Hematopoietic multipotent progenitor cell treated with erythropoietin and hydrocortisone succinate and interleukin-3 and kit ligand, for 8 days (in vitro differentiated cells): ENCODE results near the gene RBPJ.

Experiments
- DNase-seq: peaks from one replicate; pipeline ENCODE4 v3.0.0-alpha.2; 2015

The RBPJ gene

DNA sequence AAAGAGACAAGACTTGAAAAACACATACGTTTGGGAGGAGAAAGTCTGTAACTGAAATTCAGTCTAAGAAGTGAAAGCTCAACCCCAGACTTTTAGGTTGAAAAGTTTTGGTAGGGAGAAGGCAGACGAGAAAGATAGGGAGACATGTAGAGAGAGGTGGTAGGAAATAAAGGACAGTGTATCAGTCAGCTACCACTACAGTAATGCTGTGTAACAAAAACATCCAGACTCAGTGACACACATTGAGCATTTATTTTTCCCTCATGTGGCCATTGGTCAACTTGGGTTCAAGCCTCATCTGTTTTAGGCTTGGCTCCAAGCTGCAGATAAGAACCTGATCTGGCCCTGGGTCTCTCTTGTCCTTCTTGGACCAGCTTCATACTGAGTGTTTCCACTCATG, 142.6 kb downstream of the RBPJ start:
- DNase-seq, result no peak

DNA sequence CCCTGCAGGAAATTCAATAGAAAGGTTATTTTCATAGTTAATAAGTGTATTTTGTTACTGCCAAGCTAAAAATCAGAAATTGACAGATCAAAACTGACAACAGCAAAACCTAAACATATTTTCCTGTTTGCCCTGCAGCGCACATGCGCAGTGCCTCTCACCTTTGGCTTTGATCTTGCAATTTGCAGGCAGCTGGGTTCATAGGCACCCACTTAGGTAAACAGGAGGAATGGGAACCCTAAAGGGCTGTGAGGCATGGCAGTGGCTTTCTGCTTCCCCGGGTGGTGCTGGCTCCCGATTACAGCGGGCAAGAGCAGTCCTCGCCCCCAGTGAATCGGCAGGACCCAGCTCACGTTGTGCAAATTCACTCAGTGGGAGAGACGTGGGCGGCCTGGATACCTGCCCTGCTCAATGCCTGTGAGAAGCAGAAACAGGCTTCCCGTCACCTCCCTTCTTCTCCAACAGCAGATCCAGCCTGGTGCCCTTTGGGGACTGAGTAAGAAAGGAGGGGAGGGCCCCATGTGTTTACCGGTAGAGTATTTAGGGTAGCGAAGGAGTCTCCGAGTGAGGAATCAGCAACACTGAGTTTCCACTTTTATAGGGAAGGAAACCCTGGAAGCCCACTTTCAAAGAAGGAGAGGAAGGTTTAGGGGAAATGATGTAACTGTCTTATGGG, 143.7 kb downstream of the RBPJ start:
- DNase-seq, result no peak

DNA sequence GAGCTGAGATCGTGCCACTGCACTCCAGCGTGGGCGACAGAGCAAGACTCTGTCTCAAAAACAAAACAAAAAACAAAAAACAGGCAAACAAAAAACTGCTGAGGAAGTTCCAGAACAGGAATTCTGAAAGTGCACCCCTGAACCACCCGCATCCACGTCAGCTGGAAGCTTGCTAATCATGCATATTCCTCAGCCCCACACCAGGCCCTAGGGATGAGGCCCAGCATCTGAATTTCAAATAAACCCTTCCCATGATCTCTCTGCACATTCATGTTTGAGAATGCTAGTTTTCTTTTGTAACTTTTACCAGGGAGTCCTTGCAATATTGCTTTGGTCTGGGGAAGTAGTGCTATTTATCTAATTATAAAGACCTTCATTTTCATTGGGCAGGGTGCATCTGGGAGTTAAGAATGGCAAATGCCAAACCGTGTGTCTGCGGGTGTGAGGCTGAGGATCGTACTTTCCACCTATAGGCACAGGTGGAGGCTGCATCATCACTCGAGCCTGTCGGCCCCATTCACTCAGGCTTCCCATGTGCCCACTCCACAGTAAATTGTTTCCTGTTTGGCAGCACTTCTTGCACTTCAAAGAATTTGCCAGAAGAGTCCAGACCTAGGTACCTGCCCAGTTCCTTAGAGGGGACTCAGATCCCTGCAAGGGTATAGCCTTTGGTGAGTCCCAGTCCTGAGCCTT, 145.9 kb downstream of the RBPJ start:
- no peak for DNase-seq

DNA sequence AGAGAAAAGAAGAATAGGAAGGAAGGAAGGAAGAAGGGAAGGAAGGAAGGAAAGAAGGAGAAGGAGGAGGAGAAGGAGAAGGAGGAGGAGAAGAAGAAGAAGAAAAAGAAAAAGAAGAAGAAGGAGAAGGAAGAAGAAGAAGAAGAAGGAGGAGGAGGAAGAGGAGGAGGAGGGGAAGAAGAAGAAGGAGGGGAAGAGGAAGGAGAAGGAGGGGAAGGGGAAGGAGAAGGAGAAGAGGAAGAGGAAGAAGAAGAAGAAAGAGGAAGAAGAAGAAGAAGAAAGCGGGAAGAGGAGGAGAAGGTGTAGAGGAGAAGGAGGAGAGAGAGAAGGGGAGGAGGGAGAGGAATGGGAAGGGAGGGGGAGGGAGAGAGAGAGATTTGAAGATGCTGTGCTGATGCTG, 146.9 kb downstream of the RBPJ start:
- DNase-seq, result no peak

DNA sequence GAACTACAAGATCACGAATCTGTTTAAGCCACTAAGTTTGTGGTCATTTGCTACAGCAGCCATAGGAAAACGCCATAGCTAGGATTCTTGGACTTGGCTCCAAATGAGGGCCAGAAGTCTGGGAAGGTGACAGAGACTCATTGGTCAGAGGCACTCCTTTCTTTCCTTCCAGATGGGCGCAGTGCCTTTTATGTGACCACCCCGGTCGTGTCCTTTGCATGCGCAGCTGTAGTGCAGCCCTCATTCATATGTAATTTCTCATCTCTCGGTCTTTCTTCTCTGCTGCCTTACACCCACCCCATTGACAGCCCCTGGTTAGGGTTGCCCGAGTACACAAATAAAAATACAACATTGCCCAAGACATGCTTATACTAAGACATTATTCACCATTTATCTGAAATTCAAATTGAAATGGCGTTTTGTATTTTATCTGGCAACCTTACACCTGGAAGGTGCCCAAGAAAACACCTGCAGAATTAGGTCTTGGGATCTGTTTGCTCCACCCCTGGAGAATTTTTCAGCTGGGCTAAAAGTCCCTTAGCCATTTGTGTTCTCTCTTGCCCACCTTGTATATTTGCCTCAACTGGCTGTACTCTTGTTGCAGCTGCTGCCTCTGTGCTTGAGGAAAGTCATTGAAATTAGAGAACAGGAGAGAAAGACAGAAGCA, 147.6 kb downstream of the RBPJ start:
- DNase-seq, result no peak

DNA sequence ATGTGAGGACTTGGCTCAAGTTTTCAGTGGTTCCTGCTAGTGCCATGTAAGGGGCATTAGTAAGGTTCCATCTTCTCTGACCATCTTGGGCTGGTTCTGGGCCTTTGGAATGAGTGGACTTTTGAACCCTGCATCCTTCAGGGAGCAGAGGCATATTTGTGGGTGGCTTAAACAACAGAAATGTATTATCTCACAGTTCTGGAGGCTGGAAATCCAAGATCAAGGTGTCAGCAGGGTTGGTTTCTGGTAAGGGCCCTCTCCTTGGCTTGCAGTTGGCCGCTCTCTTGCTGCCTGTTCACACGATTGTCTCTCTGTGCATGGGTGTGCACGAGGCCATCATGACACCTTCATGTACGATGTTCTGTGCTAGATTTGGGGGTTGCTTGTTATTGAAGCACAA, 148.2 kb downstream of the RBPJ start:
- DNase-seq, result no peak

DNA sequence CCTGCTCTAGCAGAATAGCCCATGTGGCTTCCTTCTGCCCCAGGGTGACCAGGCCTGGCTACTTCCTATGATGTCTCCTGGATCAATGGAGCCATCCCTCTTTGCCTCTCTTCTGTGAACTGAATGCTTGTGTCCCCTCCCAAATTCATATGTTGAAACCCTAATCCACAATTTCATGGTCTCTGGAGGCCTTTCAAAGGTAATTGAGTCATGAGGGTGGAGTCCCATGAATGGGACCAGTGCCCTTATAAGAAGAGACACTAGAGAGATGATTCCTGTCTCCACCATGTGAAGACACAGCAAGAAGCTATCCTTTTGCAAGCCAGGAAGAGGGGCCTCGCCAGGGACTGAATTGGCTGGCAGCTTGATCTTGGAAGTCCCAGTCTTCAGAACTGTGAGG, 151.1 kb downstream of the RBPJ start:
- no peak for DNase-seq

DNA sequence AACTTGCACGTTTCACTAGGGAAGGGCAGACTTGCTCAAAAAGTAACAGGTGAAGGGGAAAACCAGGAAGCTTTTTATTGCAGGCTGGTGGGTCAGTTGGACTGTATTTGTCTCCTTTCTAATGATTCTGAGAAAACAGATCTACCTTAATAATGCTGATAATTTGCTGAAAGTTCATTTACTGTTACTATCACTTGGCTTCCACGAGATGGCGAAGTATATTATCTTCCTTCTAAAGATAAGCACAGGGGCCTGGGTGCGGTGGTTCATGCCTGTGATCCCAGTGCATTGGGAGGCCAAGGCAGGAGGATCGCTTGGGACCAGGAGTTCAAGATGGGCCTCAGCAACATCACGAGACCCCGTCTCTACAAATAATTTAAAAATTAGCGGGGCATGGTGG, 153.1 kb downstream of the RBPJ start:
- DNase-seq, result no peak

DNA sequence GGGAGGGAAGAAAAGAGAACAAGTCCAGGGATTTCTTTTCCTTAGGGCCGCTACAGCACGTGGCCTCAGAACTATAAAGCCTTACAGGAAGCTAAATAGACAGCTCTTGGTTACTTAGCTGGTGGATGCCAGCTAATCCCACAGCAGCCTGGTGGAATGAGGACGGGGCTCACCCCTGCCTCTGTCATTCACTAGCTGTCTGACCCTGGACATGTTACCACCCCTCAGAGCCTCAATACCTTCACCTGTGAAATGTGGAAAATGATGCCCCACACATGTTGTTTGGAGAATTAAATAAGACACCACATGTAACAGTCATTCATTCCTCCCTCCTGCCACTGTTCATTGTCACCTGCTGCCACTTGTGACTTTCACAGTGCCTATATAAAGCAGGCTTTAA, 153.7 kb downstream of the RBPJ start:
- no peak for DNase-seq

DNA sequence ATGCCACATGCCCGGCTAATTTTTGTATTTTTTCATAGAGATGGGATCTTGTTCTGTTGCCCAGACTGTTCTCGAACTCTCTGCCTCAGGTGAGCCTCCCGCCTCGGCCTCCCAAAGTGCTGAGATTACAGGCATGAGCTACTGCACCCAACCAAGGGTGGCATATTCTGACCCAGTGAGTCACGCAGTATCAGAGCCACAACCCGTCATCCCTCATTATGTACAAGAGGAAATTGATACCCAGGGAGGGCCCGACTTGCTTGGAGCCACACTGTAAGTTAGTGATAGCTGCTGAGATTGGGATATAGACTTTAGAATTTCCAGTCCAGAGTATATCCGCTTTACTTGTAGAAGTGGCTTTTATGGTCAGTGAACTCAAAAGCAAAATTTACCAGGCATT, 154.9 kb downstream of the RBPJ start:
- no peak for DNase-seq

DNA sequence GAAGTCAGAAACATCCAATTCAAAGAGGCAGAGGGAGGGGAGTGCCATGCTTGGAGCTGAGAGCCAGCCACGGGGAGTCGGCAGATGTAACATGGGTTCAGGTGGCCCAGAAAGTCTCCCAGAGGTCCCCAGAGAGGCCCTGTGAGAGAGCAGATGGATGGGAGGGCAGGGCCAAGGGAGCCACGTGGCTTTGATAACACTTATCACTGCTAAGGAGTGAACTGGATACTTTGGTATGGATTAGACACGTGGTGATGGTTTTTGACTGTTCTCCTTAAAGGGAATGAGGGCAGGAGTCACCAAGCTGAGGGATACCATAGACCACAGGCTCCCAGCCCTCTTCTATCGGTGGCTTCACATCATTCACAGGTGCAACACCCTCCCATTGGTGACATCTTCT, 155.7 kb downstream of the RBPJ start:
- DNase-seq, result no peak

DNA sequence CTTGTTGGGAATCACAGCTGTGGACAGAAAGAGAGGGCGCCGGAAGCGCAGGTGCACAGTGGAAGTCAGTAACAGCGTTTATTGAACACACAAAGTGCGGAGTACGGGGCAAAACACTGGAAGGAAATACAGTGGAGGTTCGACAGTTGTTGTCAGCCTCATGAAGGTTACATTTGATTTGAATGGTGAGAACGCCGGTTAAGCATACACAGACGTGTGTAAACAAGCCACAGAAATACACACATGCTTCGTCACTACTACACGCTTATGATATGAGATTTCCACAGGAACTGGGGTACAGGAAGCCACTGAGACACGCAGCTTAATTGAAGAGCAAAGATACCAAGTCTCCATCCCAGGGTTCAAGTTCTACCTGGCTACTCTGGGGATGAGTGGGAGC, 157.5 kb downstream of the RBPJ start:
- no peak for DNase-seq

DNA sequence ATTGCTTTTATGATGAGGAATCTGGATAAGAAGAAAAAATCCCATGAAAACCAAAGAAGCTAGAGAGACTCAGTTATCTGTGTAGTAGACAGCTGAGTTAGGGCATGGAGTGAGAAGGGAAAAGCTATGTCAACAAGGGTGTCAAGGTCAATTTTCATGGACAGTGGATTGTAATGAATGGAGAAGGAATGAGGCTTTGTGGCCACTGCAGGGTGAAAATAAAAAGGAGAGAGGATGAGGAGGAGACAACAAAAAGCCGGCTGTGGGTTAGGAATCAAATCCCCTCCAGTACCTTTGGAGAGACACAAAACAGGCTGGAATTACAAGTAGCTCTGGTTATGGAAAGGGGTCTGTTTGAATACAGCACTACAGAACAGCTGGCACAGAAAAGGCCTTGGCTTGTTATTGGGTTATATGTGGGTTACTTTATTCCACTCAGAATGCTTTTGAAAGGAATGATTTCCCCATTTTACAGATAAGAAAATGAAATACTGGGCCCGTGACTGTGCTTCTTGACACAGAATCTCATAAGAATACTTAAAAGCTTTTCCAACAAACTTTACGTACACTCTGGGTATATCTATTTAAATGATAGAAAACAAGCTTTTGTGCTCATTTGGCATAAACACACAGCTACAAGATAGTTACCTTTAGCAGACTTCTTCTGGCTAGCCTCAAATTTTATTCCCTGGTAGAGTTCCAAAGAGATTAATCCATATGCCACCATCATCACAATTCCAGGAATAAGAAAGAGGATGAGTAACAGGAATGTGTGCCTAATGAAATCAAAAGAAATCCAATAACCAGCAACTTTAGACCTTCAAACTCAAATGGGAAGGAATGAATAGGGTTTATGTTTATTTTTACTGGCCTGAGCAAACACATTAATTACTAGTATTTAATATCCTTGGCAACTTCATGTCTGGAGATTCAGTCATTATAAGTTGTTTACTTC, 162.0 kb downstream of the RBPJ start:
- no peak for DNase-seq

DNA sequence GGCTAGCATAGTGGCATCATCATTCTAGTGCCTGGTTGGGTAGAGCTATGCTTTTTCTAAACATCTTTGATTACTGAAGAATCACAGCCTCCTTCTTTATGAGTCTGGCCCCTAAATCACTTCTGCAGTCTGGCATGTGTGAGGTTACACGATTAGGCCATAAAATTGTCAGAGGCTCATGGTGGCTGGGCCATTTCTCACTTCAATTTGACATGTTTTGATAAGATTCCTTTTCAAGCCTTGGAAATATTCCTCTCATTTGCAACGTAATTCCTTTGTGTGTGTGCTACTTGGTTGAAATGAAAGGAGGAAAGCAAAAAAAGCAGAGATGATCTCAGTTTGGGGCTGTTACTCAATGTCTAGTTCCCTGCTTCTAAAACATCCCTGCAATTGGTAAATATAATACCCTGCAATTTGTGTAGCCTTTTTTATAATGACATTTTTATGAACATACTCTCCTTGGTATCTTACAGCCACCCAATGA, 163.3 kb downstream of the RBPJ start:
- DNase-seq, result no peak

DNA sequence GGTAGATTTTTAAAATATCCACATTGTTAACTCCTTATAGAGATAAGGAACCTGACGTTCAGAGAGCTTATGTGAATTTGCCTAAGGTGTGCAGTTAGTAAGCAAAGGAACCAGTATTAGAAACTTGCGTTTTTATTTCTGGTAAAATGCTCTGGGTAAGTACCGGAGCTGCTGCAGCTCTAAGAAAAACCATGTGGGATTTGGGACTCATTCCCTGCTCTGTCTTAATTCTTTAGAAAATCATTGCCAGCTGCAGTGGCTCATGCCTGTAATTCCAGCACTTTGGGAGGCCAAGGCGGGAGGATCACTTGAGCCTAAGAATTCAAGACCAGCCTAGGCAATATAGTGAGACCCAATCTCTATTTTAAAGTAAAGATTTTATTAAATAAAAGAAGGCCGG, 163.7 kb downstream of the RBPJ start:
- DNase-seq, result no peak
